Coronary artery (tissue), 2 donors: ENCODE data around the gene FOS.
A peak's percentile ranks its signal among the peaks of the same experiment; 100 is the strongest.
"Not testable (repeated sequence)": the region's sequence is repeated elsewhere in the genome, so short reads cannot be mapped to it uniquely, and the experiment has no call there.

ENCODE experiments used
- DNase-seq: peaks from one replicate; pipeline ENCODE4 v3.0.0-alpha.2; 2017; ENCODE audit warnings: low spot score
- H3K27ac ChIP-seq, 2 donors: fragments of 200-600 bp; sonication (generic); one replicate each; pipeline ENCODE4 v1.5.1; 2016 to 2019
- H3K4me3 ChIP-seq: fragments of 200-600 bp; sonication (generic); 2 replicates; pipeline ENCODE4 v1.5.1; 2016; ENCODE audit warnings: mild to moderate bottlenecking, moderate library complexity
- CTCF ChIP-seq: fragments of 200-600 bp; sonication (generic); IDR thresholded peaks from one replicate; pipeline ENCODE4 v1.5.1; 2019; ENCODE audit warnings: antibody characterized with exemption

The FOS gene

GRCh38 chr14:75234173-75235115 is 44.2 kb upstream of the FOS start:
- no peak for TF ChIP-seq CTCF
- H3K27ac ChIP-seq, result peak overlapping the region; percentile 14 to 78
- no peak overlapping the region for H3K4me3 ChIP-seq
- DNase-seq, result peak; percentile 83

- not testable (repeated sequence) for H3K4me3 ChIP-seq, DNase-seq
- peak overlapping the region; percentile 14 to 78 for H3K27ac ChIP-seq
These were observed 43.4 kb upstream of the FOS start for GRCh38 chr14:75235198-75235597.

DNA sequence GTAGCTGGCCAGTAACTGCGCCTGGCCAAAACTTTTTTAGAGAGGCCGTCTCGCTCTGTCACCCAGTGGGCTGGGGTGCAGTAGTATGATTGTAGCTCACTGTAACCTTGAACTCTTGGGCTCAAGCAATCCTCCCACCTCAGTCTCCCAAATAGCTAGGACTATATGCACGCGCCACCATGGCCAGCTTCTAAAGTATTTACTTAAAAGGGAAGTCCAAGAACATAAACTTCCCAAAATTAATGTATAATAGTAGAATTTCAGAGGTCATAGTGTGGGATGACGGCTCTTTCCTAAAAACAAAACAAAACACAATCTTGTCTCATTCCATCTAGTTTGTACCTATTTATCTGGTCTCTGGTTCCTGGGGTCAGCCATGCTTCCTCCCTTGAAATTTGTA is 42.2 kb upstream of the FOS start:
- DNase-seq, result no peak
- H3K4me3 ChIP-seq, result no peak overlapping the region
- no peak for TF ChIP-seq CTCF
- H3K27ac ChIP-seq, result peak overlapping the region; percentile 86

GRCh38 chr14:75236901-75237419 is 41.7 kb upstream of the FOS start:
- peak overlapping the region; percentile 86 for H3K27ac ChIP-seq
- no peak for TF ChIP-seq CTCF
- DNase-seq, result no peak
- H3K4me3 ChIP-seq, result peak overlapping the region; percentile 4

DNA sequence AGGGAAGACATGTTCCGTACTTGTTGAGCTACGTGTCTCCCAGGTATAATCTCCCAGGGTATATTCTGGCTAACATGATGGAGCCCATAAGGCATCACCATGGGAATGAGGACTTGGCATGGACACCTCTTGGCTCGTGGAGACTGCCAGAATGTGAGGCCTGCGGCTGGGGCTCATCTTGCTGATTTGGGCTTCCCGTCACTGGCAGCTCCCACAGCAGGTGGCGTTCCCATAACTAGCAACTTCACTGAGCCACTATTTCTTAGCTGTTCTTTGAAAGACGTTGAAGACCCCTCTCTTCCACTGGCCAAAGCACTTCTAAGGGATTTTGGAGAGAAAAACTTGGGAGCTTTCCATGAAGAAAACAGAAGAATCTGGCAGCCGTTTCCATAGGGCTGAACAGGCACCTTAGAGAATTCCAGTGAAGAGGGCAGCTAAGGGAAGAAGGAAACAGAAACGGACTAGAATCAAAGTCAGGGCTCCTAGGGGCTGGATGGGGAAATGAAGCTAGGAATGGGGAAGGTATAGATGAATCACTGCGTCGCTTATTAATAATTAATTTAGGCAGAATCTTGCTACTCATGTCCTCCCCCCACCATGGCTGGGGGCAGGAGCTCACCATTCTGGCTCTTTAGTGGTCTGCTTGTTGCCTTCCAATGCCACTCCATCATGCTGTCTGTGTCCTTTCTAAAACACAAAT is 39.7 kb upstream of the FOS start:
- TF ChIP-seq CTCF, result no peak
- H3K27ac ChIP-seq, result peak overlapping the region; percentile 86
- H3K4me3 ChIP-seq, result no peak overlapping the region
- no peak for DNase-seq

- no peak for DNase-seq
- no peak overlapping the region for H3K4me3 ChIP-seq
- TF ChIP-seq CTCF, result no peak
- H3K27ac ChIP-seq, result peak overlapping the region in 1 of 2 donors; percentile 86
These were observed 37.8 kb upstream of the FOS start for GRCh38 chr14:75240781-75241180.

GRCh38 chr14:75242546-75243273 is 35.9 kb upstream of the FOS start:
- H3K27ac ChIP-seq, result no peak overlapping the region
- H3K4me3 ChIP-seq, result no peak overlapping the region
- no peak for DNase-seq
- TF ChIP-seq CTCF, result no peak
